GM11168 (cell line): Measurements from ENCODE around the gene MUC15.

ENCODE experiments used
- in situ Hi-C: fragments of 300-500 bp; cut with MboI; formaldehyde crosslinking; loops from one replicate; pipeline ENCODE4 v1.12.0; 2022; ENCODE audit warnings: low sequenced_read_pairs; ENCODE audit not compliant: unreplicated experiment

MUC15 gene

DNA sequence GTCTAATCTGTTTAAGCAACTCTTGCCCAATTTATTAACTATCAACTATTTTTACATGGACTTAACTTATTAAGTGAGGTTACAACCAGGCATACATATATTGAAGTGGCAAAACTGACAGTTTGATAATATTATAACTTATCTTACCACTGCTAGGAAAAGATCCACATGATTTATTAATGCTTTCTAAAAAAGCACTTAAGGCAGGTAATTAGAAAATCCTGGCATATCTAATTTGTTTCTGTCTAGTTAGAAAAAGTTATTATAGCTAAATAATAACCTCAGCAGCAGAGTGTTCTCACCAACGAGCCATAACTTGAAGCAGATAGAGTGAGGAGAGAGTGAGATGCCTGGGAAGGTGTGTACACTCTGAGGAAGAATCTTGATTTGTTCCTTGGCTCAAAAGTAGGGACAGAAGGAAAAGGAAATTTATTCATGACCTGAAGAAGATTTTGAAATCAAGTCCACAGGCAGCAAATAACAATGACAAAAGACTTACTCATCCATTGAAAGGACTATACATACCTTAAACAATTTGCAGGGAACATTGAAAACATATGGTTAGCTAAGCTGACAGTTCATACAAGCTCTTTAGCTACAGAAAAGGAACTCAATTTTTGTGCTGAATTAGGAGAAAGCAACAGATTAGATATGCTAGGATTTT lies 7.1 kb upstream of the MUC15 start:
- in situ Hi-C loops = no loop called here

DNA sequence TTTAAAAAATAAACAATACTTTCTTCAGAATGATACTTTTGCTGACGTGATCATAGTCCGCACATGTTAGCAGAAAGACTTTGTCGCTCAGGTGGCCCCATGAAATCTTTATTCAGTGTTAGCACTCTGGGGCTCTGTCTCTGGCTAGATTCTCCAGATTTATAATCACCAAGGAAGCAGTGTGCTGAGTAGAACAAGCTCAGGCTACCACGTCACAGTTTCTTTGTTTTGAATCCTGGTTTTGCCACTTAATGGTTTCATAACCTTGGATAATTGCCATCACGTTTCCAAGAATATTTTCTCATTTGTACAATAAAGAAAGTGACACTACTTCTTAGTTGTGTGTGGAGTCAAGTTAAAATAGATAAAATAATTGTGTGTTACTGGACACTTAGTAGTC lies 3.9 kb upstream of the MUC15 start:
- in situ Hi-C loops = no loop called here

DNA sequence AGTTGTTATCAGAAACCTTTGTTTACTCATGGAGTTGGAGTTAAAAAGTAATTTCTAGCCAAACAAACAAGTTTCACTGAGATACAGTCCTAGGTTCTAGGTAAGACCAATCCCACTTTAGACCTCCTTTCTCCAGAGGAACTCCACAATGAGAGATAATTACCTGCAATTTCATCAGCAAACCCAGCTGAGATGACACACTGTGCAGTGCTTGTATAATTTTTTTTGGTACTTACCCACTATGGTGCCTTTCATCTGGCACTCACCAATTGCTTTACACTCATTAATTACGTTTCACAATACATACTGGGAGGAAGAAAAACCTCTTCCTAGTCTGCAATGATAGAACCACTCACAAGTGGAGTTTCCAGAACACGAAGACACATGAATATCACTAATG lies 1.8 kb upstream of the MUC15 start:
- in situ Hi-C loops = no loop called here

DNA sequence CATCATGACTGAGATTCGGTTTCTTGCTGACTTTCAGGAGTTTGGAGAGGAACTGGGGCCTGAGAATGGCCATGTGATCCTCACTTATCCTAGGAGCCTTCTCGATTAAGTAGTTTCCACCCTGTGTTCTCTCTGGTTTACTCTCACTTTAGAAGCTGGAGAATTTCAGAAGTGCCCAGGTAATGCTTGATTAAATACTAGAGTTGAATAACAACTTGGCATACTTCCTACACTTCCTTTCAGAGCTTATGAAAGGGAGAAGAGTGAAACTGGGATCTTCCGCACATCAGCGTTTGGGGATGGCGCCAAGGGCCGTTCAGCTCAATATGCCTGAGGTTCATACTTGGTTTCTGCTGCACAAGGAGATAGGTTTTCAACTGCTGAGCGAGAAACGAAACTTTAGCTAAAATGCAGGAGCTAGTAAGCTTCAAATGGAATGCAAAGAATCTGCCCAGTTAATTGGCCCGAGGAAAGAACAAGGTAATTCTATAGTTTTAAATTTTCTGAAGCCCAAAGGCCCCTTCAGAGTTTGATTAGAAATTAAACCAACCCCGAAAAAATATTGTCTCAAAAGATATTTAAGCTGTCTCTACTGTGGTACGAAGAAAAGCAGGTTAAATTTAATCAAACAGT lies 823 bp upstream of the MUC15 start:
- in situ Hi-C loops = no loop called here

DNA sequence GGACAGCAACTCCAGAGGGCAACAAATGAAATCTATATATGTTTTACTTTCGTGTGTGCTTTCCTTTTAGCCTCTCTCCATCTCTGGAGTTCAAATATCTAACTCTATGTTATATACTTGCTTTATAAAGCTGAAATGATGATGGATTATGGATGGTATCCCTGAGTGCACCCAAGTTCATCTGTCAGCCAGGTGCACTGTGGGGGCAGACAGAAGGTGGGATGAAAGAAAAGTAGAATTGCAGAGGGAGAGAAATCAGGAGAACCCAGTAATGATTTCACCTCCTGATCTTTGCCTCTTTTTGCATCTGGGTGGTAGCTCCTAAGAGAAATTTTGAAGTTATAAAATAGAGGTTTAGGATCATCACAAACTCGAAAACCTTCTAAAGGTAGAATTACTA lies 2.4 kb downstream of the MUC15 start:
- in situ Hi-C loops = no loop called here

DNA sequence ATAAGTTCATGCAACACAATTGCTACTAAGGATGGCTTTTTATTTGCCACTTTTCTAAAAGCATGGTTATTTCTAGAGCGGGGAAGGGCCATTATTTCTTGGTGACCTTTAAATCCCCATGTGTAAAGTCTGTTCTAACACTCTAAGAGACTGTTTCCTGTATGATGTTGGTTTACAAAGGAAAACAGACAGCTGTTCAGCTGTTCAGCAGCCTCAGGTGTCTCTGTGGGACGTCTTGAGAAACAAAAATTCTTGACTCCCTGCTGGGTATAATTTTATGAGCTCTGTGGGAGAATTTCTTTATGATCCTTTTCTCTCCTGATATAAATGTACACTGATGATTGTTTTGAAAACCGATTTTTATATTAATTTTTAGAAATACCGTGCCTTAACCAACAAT lies 13.9 kb downstream of the MUC15 start:
- in situ Hi-C loops = no loop called here

DNA sequence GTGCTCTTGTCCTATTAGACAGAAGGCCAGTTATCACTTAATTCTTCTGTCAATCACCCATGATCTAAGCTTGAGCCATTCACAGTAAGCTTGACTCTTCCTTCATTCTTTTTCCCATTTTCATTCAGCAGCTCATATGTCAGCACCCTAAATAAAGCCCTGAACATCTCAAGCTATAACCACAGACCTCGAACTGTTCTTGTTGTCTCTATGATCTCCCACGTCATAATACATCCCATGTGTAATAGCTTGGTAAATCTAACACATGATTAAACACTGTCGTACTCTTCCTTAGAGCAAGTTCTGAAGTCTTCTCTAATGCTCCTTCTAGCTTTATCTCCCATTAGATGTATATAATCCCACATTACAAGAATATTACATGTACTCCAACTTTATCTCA lies 14.4 kb downstream of the MUC15 start:
- in situ Hi-C loops = no loop called here

DNA sequence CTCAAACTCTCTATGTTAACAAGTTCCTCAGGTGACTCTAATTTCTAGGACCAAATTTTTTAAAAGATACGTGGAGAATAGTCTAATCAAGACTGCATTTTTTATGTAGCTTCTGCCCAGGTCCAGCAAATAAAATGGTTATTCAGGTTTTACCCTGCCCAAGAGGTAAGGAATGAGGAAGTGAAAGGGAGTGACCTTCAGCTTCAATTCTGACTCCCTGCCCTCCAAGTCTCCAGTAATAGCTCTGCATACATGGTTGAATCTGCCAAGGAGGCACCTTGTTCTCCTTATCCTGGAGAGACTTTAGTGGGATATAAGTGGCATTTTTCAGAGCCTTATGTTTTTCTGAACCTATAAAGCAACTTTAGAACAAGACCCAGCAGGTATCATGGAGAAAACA lies 15.5 kb downstream of the MUC15 start:
- in situ Hi-C loops = no loop called here

DNA sequence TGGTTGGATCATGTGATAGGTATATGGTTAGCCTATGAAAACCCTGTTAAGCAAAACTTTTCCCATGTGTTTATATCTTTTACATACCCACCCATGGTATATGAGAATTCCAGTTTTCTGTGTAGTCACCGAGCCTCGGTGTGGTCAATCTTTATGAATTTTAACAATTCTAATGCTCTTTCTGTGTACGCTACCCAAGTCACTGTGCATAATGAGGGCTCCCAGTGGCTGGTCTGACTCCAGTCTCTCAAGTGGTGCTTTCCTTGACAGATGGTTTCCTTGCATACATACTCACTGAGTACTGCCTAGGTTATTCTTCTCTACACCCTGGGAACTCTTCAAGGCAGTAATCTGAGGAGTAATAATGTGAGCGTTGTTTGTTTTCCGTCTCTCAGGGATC lies 17.6 kb downstream of the MUC15 start:
- in situ Hi-C loops = no loop called here

DNA sequence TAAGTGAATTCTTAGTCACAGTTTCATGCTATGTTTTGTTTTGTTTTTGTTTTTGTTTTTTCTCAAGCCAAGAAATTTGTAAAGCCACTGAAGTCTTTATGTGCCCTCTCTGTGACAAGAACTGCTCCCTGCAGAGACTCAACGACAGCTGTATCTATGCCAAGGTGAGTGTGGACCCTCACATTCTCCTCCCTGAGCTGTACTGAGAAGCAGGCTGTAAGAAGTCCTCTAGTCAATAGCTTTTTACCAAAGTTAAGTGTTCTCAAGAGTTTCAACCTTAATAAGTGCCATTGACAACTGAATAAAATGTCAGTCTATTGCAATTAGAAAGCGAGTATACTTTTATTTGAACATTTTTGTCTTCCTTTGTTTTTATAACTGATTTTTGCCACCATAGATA lies 18.9 kb downstream of the MUC15 start:
- in situ Hi-C loops = no loop called here

DNA sequence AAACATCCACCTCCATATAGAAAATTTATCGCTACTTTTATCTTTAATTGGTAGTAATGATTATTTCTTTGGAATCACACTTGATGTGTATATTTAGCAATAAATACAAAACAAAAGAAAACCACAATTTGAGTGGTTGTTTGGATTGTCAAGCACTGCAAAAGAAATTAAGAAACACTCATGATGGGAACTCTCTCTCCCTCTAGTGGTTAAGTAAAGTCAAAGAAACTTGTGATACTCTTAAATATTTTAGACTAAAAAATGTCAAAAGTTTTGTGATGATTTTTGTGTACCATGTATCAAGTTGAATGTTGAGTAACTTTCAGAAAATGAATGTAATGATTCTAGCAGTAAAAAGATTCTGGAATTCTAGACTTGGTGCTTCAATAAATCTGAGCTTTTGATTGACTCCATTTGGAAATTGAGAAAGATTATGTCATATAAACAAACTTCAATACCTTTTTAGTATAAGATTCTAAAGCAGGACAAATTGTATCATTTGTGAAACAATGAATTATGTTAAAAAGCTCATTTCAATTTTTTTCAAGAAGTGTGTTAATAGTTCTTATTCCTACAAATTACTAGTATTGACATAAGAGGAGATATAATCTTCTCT lies 20.8 kb downstream of the MUC15 start:
- in situ Hi-C loops = no loop called here

DNA sequence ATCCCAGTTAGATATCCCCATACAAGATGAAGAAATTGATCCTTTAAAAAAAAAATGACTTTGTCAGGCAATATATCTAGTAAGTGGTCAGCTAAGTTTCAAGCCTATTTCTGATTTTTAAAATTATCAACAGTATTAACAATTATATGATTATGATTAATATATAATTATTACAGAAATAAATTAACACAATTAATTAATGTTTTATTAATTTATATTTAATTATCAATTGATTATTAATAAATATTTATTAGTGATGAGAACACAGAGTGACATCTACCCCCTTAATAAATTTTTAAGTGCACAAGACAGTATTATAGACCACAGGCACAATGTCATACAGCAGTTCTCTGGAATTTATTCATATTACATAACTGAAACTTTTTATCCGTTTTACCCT lies 22.0 kb downstream of the MUC15 start:
- in situ Hi-C loops = no loop called here

DNA sequence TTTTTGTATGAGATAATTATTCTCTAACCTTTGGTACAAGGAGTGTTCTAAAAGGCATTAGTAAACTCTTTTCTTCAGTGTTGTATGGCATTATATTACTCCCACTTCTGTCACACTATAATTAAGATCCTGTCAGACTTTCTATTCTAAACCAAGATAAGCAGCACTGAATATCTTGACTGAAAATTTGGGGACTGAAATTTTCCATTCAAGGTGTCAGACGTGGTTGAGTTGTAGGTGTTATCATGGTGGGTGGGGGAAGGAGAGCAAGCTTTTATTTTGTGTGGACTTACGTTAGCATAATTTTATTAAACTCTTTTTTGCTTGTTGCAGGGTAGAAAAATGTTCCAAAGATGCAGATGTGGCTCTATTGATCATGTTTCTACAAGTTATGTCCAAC lies 22.9 kb downstream of the MUC15 start:
- in situ Hi-C loops = no loop called here

DNA sequence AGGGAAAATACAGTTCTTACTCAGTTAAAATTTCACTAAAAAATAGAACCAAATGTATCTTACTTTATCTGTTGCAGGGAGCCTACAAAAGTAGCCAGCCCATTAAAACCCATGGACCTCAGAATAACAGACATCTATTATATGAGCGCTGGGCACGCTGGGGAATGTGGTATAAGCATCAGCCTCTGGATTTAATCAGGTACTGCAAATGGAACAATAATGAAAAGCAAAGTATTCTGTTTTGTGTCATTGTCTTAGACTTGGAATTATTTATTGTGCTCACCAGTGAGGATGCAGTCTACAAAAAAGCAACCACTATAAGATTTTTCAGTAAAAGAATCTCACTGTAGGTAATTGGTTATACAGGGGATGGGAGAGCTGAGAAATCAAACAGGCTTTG lies 30.2 kb downstream of the MUC15 start:
- in situ Hi-C loops = no loop called here

DNA sequence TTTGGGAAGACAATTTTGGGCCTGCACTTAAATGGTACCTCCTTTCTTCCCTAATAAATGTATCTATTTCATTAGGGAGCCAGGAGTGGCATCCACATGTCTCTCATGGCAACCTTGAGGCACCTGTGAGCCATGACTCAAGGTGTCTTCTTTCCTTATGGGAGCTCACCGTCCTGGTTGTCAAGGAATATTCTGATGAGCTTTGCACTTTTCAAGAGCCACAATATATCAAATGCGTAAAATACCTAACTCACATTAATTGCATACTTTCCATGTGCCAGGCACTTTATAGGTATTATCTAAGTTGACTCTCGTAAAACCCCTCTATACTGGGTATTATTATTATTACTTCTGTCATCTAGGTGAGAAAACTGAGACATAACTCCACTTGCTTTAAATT lies 32.5 kb downstream of the MUC15 start:
- in situ Hi-C loops = no loop called here

DNA sequence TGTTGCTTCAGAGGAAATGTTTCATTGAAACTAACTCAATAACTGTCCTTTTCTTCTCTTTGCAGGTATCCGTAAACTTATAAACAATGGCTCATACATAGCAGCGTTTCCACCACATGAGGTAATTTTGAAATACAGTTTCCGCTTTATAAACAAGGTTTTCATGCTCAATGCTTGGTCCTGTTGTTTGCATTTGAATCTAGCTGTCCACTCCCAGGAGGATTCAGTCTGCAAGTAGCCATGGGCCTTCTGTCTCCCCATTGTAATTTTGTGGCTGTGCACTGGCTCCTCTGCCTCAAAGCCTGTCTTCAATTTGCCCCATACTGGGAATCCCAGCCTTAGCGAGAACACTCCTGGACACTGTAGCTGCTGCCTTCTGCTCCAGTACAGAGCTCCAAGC lies 34.7 kb downstream of the MUC15 start:
- in situ Hi-C loops = no loop called here

DNA sequence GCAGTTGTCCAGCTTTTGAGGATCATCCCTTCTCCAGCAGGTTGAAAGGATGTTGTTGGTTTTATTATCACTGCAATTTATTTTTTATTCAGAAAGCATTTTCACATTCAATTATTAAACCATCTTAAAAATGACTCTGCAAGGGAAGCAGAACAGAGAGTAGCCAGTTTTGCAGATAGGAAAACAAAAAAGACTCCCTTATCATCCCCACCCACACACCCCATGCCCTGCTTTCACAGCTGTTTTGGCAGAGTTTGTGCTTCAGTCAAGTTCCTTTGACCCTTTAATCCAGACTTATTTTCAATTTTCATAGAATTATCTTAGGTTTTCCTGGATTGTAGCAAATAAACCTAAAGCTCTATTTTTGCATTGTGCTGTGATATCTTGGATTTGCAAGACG lies 44.4 kb downstream of the MUC15 start:
- in situ Hi-C loops = no loop called here

DNA sequence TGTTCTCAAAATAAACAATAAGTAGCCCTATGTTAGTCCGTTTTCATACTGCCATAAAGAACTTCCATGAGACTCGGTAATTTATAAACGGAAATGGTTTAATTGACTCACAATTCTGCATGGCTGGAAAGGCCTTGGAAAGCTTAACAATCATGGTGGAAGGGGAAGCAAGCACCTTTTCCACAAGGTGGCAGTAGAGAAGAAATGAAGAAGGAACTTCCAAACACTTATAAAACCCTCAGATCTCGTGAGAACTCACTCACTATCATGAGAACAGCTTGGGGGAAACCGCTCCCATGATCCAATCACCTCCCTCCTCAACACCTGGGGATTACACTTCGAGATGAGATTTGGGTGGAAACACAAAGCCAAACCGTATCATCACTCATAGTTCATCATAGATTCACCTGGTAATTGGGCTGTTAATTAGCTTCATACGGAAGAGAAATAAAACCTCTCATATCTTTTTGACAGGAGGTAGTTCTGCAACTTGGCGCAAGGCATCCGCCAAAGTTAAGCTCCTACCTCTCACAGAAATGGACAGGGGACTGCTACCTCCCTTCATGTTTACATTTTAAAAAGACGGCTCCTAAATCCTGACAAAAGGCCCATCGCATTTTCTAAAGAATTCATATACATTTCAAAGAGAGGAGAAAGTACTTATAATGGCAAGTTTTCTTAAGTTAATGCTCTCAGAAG lies 49.0 kb downstream of the MUC15 start:
- in situ Hi-C loops = no loop called here

DNA sequence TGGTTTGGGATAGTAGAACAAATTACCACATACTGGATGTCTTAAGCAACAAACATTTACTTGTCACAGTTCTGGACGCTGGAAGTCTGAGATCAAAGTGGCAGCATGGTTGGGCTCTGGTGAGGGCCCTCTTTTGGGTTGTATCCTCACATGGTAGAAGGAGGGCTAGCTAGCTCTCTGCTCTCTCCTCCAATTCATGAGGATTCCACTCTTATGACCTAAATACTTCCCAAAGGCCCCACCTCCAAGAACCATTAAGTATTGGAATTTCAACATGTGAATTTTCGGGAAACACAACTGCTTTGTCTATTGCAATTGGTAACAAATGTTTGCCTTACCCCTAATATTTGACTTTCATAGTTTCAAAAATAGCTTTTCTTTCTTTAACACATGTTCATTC lies 52.6 kb downstream of the MUC15 start:
- in situ Hi-C loops = no loop called here

DNA sequence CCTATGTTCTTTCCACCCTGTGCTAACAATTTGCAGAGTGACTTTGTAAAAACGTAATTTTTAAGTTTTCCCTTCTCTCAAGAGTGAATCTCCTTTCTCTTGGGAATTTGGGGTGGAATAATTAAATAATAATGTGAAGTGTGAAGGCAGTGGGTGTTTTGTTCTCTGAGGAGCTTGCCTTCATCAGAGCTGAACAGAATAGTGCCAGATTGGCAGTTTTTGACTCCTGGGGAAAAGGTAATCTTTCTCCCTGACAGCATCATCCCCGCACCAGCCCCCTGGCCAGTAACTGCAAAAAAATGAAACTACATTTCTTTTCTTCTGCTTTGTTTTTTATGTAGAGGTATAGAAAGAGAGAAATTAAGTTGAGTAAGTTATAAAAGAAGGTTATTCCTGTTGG lies 59.9 kb downstream of the MUC15 start:
- in situ Hi-C loops = no loop called here

DNA sequence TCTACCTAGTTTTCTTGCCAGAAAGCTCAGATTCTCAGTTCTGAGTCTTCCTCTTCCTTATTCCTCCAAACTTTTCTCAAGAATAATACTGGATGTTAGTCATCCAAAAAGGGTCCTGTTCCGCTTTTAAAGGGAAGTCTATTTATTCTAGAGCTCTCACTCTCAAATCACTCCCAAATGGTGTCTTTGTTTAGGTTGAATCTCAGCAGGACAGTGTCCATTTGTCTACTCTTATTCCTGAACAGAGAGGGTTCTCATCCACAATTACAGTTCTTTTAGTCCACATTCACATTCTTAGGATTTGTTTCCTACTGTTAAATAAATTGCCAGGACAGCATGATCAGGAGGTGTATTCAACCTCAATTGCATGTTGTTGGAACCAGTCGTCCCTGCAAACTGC lies 61.3 kb downstream of the MUC15 start:
- in situ Hi-C loops = no loop called here
